ENCODE measurements around the gene C2CD4A. TPM values are rescaled to one million over a fixed set of nuclear protein-coding genes. Genes with fewer than 3 reads are reported as not detected.
A peak's percentile ranks its signal among the peaks of the same experiment; 100 is the strongest.

C2CD4A gene
- total RNA-seq, 2 donors from 2014 or later: 1.8 TPM; not detected in 1

DNA sequence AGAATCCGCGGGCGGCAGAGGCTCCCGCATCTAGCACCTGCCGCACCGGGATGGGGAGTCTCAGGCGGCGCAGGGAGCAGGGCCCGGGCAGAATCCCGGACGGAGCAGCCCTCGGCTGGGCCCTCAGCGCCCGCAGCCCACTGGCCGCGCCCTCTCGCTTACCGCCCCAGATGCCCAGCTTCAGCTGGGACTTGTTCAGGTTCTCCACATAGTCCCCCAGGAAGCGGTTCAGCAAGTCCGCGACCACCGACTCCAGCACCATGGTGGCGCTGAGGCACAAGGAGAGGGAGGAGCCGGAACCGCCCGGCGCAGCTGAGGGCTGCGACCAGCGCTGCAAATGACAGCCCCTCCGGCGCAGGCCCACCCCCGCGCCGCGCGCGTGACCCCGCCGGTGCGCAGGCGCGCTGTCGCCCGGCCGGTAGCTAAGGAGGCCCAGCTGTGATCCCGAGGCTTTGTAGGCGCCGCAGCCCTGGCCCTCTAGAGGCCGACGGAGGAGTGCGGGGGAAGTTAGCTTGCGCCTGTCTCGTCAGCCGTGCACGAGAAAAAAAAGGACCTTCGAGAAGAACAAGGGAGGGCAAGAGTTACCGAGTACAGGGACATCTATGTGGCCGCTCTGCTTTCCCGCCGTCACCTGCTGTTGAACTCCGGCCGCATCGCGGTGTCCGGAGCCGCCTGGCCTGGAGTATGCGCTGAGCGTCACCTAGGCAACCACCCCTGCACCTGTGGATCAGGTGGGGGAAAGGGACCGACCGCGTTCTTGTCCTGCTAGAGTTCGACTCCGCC lies 6.5 kb upstream of the C2CD4A start, which contains the start of gene VPS13C:
Gene VPS13C (minus strand): TSS at position 335 of the 783 bp plus-strand sequence. CDS start 73 bp downstream, at position 262.
- TF ChIP-seq, protein P1, sequence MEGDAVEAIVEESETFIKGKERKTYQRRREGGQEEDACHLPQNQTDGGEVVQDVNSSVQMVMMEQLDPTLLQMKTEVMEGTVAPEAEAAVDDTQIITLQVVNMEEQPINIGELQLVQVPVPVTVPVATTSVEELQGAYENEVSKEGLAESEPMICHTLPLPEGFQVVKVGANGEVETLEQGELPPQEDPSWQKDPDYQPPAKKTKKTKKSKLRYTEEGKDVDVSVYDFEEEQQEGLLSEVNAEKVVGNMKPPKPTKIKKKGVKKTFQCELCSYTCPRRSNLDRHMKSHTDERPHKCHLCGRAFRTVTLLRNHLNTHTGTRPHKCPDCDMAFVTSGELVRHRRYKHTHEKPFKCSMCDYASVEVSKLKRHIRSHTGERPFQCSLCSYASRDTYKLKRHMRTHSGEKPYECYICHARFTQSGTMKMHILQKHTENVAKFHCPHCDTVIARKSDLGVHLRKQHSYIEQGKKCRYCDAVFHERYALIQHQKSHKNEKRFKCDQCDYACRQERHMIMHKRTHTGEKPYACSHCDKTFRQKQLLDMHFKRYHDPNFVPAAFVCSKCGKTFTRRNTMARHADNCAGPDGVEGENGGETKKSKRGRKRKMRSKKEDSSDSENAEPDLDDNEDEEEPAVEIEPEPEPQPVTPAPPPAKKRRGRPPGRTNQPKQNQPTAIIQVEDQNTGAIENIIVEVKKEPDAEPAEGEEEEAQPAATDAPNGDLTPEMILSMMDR (IDR thresholded peaks at IDR 0.05): peak; percentile 82
- H3K27me3 ChIP-seq (replicated peaks; ENCODE audit: insufficient read depth): no peaks in the 10 kb centered on the region
- no peaks in the 10 kb centered on the region for H3K9me3 ChIP-seq
- H3K36me3 ChIP-seq: no peaks in the 10 kb centered on the region
- peak; percentile 91 for ATAC-seq (ENCODE audit: insufficient number of reproducible peaks, low FRiP score, low read depth)
- peak within 1 kb of the TSS; percentile 83 for H3K4me3 ChIP-seq
- DNase-seq (ENCODE audit: low spot score): peak; percentile 69
- peaks cover 8 to 12% of the 10 kb centered on the region in 2 donors for H3K4me1 ChIP-seq (ENCODE audit: control insufficient read depth in 1 of 2, low read depth in 2 of 2)
- H3K27ac ChIP-seq: peak within 1 kb of the TSS; percentile 68 to 75

DNA sequence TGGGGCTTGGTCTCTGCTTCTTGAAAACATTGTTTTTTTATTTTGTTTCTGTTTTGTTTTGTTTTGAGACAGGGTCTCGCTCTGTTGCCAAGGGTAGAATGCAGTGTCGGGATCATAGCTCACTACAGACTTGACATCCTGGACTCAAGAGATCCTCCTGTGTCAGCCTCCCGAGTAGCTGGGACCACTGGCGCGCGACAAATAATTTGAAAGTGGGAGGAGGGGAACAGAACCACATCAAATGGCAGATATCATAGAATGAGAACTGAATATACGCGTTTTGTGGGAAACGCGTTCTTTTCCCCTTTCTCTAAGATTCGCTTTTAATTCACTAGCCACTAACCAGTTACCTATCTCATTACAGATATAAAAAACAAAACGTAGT lies 5.9 kb upstream of the C2CD4A start:
- H3K27me3 ChIP-seq (replicated peaks; ENCODE audit: insufficient read depth): no peaks in the 10 kb centered on the region
- H3K27ac ChIP-seq: peak overlapping the region; percentile 68 to 75
- no peaks in the 10 kb centered on the region for H3K36me3 ChIP-seq
- H3K9me3 ChIP-seq: no peaks in the 10 kb centered on the region
- TF ChIP-seq, protein P1 (IDR thresholded peaks at IDR 0.05): no peak
- H3K4me3 ChIP-seq: peak overlapping the region; percentile 83
- peak; percentile 10 for ATAC-seq (ENCODE audit: insufficient number of reproducible peaks, low FRiP score, low read depth)
- peaks cover 8 to 12% of the 10 kb centered on the region in 2 donors for H3K4me1 ChIP-seq (ENCODE audit: control insufficient read depth in 1 of 2, low read depth in 2 of 2)
- DNase-seq (ENCODE audit: low spot score): no peak

DNA sequence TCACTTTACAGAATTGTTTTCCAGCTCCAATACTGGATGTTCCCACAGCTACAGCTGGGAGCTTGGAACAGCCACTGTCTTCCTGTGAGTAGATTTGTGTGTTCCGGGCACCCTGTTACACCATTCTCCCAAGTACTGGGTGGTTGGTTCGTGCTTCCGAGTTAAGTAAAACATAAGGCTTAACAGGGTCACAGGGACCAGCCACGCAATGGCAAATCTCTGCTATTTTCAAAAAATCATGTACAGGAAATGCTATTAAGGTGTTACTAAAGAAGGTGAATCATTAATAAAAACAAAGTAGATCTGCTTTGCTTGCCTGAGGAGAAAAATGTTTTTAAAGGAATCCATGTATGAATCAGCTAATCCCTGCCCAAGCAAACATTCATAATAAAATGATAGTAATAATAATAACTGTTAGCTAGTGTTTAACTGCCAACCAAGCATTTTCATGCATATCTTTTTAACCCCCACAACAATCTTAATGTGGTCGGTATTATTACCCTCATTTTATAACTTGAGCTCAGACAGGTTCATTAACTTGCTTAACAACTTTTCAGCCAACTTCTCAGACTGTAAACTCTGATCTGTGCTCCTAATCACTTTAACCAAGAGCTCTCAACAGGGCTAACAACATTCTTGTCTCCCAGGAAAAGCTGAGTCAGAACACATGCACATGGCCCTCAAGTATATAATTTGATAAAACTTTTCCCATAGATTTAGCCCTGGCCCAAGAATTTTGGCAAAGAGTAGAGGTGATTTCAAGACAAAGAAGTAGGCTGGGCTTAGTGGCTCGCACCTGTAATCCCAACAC lies 2.7 kb upstream of the C2CD4A start:
- DNase-seq (ENCODE audit: low spot score) (no peak), ATAC-seq (ENCODE audit: insufficient number of reproducible peaks, low FRiP score, low read depth) (no peak)
- Histone ChIP-seq H3K27ac (peak overlapping the region in 1 of 2 donors; percentile 15), H3K36me3 (no peaks in the 10 kb centered on the region), H3K4me1 (ENCODE audit: control insufficient read depth in 1 of 2, low read depth in 2 of 2) (peaks cover 7 to 9% of the 10 kb centered on the region in 2 donors), H3K9me3 (no peaks in the 10 kb centered on the region), H3K27me3 (replicated peaks; ENCODE audit: insufficient read depth) (no peaks in the 10 kb centered on the region), H3K4me3 (no peak overlapping the region)
- TF ChIP-seq, protein P1 (IDR thresholded peaks at IDR 0.05): no peak

DNA sequence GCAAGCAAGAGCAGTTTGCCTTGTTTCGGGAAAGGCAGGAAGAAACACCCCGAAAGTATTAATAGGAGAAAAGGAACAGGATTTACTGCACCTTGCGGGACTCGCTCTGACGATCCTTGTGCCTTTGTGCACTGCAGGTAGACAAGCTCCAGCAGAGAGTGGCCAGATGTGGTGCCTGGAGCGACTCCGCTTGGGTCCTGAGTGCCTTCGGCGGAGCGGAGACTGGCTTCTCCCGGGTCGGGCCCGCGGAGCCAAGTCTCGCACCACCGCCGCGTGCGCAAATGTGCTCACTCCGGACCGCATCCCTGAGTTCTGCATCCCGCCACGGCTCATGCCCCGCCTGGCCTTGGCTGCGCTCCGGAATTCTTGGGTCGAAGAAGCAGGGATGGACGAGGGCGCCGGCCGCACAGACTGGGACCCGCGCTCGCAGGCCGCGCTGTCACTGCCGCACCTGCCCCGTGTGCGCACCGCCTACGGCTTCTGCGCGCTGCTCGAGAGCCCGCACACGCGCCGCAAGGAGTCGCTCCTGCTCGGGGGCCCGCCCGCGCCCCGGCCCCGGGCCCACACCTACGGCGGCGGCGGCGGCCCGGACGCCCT lies 769 bp downstream of the C2CD4A start:
- DNase-seq (ENCODE audit: low spot score) (no peak), ATAC-seq (ENCODE audit: insufficient number of reproducible peaks, low FRiP score, low read depth) (no peak)
- Histone ChIP-seq H3K27me3 (replicated peaks; ENCODE audit: insufficient read depth) (no peaks in the 10 kb centered on the region), H3K4me3 (peak overlapping the region; percentile 79), H3K9me3 (no peaks in the 10 kb centered on the region), H3K36me3 (no peaks in the 10 kb centered on the region), H3K4me1 (ENCODE audit: control insufficient read depth in 1 of 2, low read depth in 2 of 2) (peaks cover 4 to 5% of the 10 kb centered on the region in 2 donors), H3K27ac (no peak overlapping the region)
- TF ChIP-seq, protein P1 (IDR thresholded peaks at IDR 0.05): no peak

All from thoracic aorta (tissue), 2 donors.